NT2/D1 (cell line): ENCODE data around the gene BMP10.

Source experiments
- DNase-seq: peaks from one replicate; pipeline ENCODE4 v3.0.0-alpha.2; 2011; ENCODE audit warnings: low read depth, low spot score
- H3K27me3 ChIP-seq: 2 replicates; pipeline ENCODE4 v1.6.0; 2011; ENCODE audit warnings: mild to moderate bottlenecking; ENCODE audit not compliant: insufficient read length, insufficient read depth
- H3K36me3 ChIP-seq: 2 replicates; pipeline ENCODE4 v1.6.1; 2011; ENCODE audit warnings: mild to moderate bottlenecking, low read length, mixed read lengths; ENCODE audit not compliant: insufficient read depth, insufficient read length
- H3K4me1 ChIP-seq: 2 replicates; pipeline ENCODE4 v1.5.1; 2011; ENCODE audit not compliant: insufficient read depth, insufficient read length
- H3K4me3 ChIP-seq: 2 replicates; pipeline ENCODE4 v1.5.1; 2011; ENCODE audit warnings: low read depth; ENCODE audit not compliant: insufficient read length
- H3K9ac ChIP-seq: 2 replicates; pipeline ENCODE4 v1.6.0; 2011; ENCODE audit warnings: low read depth; ENCODE audit not compliant: insufficient read length
- H3K9me3 ChIP-seq: 2 replicates; pipeline ENCODE4 v1.5.1; 2011; ENCODE audit warnings: mild to moderate bottlenecking, low read length; ENCODE audit not compliant: insufficient read depth
- SUZ12 ChIP-seq: IDR thresholded peaks from 2 replicates; pipeline ENCODE4 v1.6.1; 2011; ENCODE audit not compliant: insufficient read length, insufficient read depth; ENCODE audit errors: extremely low read depth
- YY1 ChIP-seq: IDR thresholded peaks from 2 replicates; pipeline ENCODE4 v1.6.1; 2011; ENCODE audit not compliant: insufficient read length, insufficient read depth
- ZNF274 ChIP-seq: IDR thresholded peaks from 2 replicates; pipeline ENCODE4 v1.6.1; 2011; ENCODE audit warnings: mild to moderate bottlenecking, low read depth, low read length

The BMP10 gene

DNA sequence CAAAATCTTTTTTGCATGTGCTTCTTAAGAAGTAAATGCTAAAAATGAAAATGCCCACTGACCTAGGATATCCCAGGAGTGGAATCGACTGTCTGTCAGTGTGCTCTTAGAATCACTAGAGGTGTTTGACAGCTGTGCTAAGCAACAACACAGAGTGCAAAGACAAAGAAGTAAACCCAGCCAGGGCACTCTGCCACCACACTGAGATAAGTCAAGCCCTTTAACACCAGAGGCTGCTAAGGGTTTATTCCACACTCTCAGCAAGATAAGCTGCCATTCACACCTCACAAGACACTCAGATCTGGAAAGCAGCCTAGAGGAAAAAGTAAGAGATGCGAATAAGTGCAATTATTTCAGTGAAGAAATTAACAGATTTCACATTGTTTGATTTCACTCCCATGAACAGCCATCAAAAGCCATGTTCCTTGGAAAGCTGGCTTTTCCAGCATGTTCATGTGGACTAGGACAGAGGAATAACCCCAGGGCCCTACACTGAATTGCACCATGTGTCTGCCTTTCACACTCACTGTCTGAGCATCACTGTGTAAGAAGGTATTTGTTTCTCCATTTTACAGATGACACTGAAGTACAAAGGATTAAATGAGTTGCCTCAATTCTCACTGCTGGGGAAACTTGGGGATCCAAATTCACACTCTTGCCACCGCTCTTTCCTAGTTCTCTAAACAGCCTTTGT is 6.0 kb upstream of the BMP10 start:
- no peak for DNase-seq
- Histone ChIP-seq H3K4me3 (no peak overlapping the region), H3K4me1 (no peaks in the 10 kb centered on the region), H3K36me3 (no peaks in the 10 kb centered on the region), H3K9ac (no peak overlapping the region), H3K27me3 (no peaks in the 10 kb centered on the region), H3K9me3 (no peaks in the 10 kb centered on the region)
- no peak for TF ChIP-seq SUZ12
- TF ChIP-seq YY1, result no peak
- no peak for TF ChIP-seq ZNF274

DNA sequence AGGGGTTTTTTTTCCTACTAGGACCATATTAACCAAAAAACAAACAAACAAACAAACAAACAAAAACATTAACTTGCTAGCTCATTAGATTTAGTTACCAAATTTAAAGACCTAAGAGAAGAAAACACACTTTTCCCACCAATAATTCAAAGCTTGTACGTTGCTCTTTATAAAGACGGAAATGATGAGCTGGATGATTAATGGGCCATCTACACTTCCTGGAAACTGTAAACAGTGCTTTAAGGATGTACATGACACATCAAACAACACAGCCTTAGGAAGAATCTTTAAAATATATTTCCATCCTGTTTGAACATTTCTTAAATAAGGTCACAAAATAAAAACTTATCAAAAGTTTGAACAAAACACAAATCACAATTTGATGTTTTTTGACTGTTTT is 982 bp downstream of the BMP10 start:
- TF ChIP-seq YY1, result no peak
- no peaks in the 10 kb centered on the region for H3K4me1 ChIP-seq
- H3K9ac ChIP-seq, result no peak overlapping the region
- no peaks in the 10 kb centered on the region for H3K9me3 ChIP-seq
- no peak for DNase-seq
- no peaks in the 10 kb centered on the region for H3K27me3 ChIP-seq
- no peak overlapping the region for H3K4me3 ChIP-seq
- H3K36me3 ChIP-seq, result no peaks in the 10 kb centered on the region

DNA sequence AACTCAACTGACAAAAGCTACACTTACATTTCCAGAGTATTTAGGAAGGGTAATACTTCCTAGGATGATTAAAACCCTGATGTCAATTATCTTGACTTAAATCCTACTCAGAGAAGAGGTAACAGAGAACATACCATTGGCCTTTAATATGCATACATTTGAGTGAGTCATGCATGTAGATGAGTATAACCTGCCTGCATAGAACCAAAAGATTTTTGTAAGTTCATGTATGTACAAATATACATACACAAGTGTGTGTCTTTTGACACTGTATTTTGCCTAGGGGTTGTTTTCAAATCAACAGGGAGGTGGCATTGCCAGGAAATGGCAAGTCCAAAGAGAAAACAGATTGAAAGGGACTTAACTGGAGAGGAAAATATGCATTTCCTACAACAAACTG is 6.1 kb downstream of the BMP10 start:
- no peak for TF ChIP-seq ZNF274
- TF ChIP-seq SUZ12, result no peak
- no peaks in the 10 kb centered on the region for H3K4me1 ChIP-seq
- no peaks in the 10 kb centered on the region for H3K9me3 ChIP-seq
- no peak overlapping the region for H3K9ac ChIP-seq
- no peak for DNase-seq
- H3K36me3 ChIP-seq, result no peaks in the 10 kb centered on the region
- H3K27me3 ChIP-seq, result no peaks in the 10 kb centered on the region
- no peak overlapping the region for H3K4me3 ChIP-seq

DNA sequence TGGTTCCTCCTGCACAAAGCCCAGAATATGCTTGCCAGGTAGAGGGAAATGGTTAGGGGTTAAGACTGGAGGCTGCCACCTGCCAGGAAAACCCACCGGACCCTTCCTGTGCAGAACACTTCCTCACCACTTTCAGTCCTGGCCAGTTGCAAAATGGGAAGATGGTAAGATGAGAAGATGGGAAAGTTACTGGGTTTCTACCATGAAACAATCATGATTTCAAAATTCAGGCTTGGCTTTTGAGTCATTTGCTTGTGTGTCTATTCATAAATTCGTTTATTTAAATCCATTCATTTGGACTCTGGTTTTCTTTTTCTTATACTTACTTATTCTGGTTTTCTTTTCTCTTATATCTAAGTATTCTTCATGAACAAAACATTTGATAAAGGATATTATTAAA is 7.2 kb downstream of the BMP10 start:
- H3K4me1 ChIP-seq, result no peaks in the 10 kb centered on the region
- TF ChIP-seq SUZ12 (no peak), ZNF274 (no peak), YY1 (no peak)
- DNase-seq, result no peak
- no peak overlapping the region for H3K4me3 ChIP-seq
- H3K27me3 ChIP-seq, result no peaks in the 10 kb centered on the region
- H3K9ac ChIP-seq, result no peak overlapping the region
- no peaks in the 10 kb centered on the region for H3K36me3 ChIP-seq
- H3K9me3 ChIP-seq, result no peaks in the 10 kb centered on the region

DNA sequence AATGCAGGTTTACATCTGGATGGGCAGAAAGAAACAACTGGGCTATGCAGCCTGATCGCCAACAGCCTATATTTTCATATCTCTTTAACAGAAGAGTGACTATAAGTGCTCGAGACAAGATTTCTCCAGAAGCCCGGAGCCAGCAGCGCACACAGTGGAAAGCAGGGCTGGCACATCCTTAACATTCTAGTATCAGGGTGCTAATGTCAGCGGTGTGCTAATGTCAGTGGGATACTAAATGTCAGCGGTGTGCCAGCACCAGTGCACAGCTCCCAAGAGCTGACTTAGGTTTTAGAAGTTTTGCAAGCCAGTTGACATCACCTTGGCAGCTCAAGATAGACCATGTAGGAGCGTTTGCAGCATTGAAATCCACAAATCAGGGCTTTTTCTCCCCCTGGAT is 8.3 kb downstream of the BMP10 start:
- H3K4me3 ChIP-seq, result no peak overlapping the region
- H3K9ac ChIP-seq, result no peak overlapping the region
- H3K27me3 ChIP-seq, result no peaks in the 10 kb centered on the region
- no peak for DNase-seq
- TF ChIP-seq SUZ12, result no peak
- TF ChIP-seq ZNF274, result no peak
- TF ChIP-seq YY1, result no peak
- H3K4me1 ChIP-seq, result no peaks in the 10 kb centered on the region
- H3K36me3 ChIP-seq, result no peaks in the 10 kb centered on the region
- H3K9me3 ChIP-seq, result no peaks in the 10 kb centered on the region

DNA sequence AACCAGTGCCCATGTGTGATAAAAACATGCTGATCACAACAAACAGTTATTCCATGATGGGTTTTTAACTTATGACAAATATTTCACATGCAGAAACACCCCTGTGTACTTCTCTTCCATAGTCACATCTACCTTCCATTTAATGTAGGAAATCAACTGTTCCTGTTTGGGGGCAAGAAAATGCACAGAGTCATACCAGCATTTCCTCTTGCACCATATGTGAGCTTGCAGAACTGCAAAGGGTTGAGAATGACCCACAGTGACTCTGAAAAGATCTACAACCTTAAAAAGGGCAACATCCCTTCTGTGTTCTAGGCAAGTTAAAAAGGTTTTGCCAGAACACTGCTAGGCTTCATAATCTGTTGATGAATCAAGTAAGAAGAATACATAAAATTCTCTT is 9.9 kb downstream of the BMP10 start:
- H3K9ac ChIP-seq, result no peak overlapping the region
- no peak for TF ChIP-seq ZNF274
- TF ChIP-seq YY1, result no peak
- no peaks in the 10 kb centered on the region for H3K9me3 ChIP-seq
- H3K27me3 ChIP-seq, result no peaks in the 10 kb centered on the region
- no peaks in the 10 kb centered on the region for H3K4me1 ChIP-seq
- H3K36me3 ChIP-seq, result no peaks in the 10 kb centered on the region
- no peak for DNase-seq
- no peak overlapping the region for H3K4me3 ChIP-seq

DNA sequence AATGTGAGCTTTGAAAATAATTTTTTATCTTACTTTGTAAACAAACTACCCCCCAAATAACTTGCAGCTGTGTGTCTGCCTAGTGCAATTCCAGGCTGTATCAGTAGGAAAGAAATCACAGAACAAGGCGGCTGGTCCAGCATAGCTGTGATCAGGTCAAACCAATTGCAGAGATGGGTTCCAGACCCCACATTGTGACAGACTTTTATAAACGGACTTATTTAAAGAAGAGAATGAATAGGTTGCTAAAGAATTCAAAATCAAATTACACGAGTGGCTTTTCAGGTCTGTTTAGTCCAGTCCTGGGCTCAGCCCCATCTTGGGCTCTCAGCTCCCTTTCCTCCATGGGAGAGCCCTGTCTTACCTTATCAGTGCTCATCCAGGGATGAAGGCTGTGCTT is 11.1 kb downstream of the BMP10 start:
- no peak for DNase-seq
- Histone ChIP-seq H3K27me3 (no peaks in the 10 kb centered on the region), H3K4me1 (no peaks in the 10 kb centered on the region)

DNA sequence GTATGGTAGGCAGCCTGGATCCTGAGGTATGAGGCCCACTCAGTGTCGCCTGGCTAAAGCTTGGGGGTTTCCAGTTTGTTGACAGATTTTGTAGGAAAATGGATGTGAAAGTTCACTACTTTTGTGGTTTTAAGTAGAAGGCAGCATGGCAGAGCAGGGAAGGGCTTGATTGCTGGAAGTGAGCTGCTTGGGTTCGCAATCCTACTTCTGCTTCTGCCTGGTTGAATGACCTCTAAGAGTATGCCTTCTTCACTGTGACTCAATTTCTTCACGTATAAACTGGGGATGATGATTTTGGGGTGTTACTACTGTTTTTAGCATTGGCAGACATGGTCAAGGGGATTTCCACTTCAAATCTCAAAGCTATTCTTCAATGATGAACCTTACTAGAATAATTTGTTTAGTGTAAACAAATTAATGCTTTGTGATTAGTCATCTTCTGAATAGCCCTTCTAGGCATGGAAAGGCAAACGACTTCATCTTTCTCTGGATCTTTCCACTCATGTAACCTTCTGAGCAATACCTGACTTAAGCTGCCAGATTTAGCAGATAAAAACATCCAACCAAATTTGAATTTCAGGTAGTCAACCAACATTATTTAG is 13.2 kb downstream of the BMP10 start:
- H3K36me3 ChIP-seq, result no peaks in the 10 kb centered on the region
- TF ChIP-seq SUZ12 (no peak), YY1 (no peak), ZNF274 (no peak)
- H3K4me3 ChIP-seq, result no peak overlapping the region
- no peaks in the 10 kb centered on the region for H3K9me3 ChIP-seq
- no peak overlapping the region for H3K9ac ChIP-seq
- H3K4me1 ChIP-seq, result no peaks in the 10 kb centered on the region
- no peak for DNase-seq
- no peaks in the 10 kb centered on the region for H3K27me3 ChIP-seq

More for the DNA sequence above, 11.1 kb downstream of the BMP10 start:
- TF ChIP-seq ZNF274, result no peak
- TF ChIP-seq YY1, result no peak
- H3K4me3 ChIP-seq, result no peak overlapping the region
- no peak overlapping the region for H3K9ac ChIP-seq
- H3K36me3 ChIP-seq, result no peaks in the 10 kb centered on the region
- H3K9me3 ChIP-seq, result no peaks in the 10 kb centered on the region
